Omental fat pad (tissue), 4 donors: Measurements from ENCODE around the gene GLIPR1. TPM values are rescaled to one million over a fixed set of nuclear protein-coding genes. Genes with fewer than 3 reads are reported as not detected.
"Not testable (repeated sequence)": the region's sequence is repeated elsewhere in the genome, so short reads cannot be mapped to it uniquely, and the experiment has no call there.

Experiments
- ATAC-seq: fragments of 150-250 bp; one replicate; pipeline ENCODE4 v1.9.1; 2016; ENCODE audit warnings: mild to moderate bottlenecking, moderate library complexity; ENCODE audit not compliant: low FRiP score
- DNase-seq: peaks from one replicate; pipeline ENCODE4 v3.0.0-alpha.2; 2019; ENCODE audit warnings: low spot score
- CTCF ChIP-seq, 3 donors: fragments of 450-650 bp; IDR thresholded peaks; one replicate each; pipeline ENCODE4 v1.5.1; 2016 to 2017; ENCODE audit warnings: antibody characterized with exemption in 3 of 3, mild to moderate bottlenecking in 3 of 3, moderate library complexity in 2 of 3
- total RNA-seq, 4 donors: library from RNA; depleted of rRNA; stranded (reverse); fragments of >200 nt; gene quantifications; one replicate each; pipeline ENCODE4 v1.1.0, GENCODE V29; 2016

Gene GLIPR1
- total RNA-seq, 4 donors from 2014 or later, result 25.0 to 39.3 (median 32.8) TPM

GRCh38 chr12:75477137-75477536 is 3.4 kb upstream of the GLIPR1 start:
- no peak for TF ChIP-seq CTCF (IDR thresholded peaks at IDR 0.05)
- ATAC-seq, result no peak
- no peak for DNase-seq

- no peak for DNase-seq
- peak; percentile 19 for ATAC-seq
- no peak for TF ChIP-seq CTCF (IDR thresholded peaks at IDR 0.05)
Observed at GRCh38 chr12:75478116-75478794, 2.3 kb upstream of the GLIPR1 start.

DNA sequence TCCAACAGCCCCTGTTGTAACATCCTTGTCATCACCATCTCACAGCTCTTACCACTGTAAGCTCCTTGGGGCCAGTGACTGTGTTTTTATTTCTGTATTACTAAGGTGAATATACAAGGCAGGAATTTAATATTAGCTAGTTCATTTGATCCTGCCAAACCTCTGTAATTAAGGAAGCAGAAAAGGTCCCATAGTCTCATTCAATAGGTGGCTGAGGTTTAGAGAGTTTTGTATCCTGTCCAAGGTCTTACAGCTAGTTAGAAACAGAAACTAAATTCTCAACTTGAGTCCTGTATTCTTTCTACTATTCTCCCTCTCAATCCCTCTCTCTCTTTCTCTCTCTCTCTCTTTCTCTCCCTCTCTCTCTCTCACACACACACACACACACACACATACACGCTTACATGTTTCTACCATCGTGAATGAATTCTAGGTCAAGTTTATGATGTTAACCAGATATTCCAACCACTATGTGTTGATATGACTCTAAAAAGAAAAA is 543 bp upstream of the GLIPR1 start:
- peak; percentile 38 for ATAC-seq
- no peak for DNase-seq
- no peak for TF ChIP-seq CTCF (IDR thresholded peaks at IDR 0.05)

- no peak for TF ChIP-seq CTCF (IDR thresholded peaks at IDR 0.05)
- DNase-seq (no peak), ATAC-seq (no peak)
Observed at GRCh38 chr12:75481013-75481705, 604 bp downstream of the GLIPR1 start.

- ATAC-seq (no peak), DNase-seq (no peak)
- TF ChIP-seq CTCF (IDR thresholded peaks at IDR 0.05), result no peak
Observed at GRCh38 chr12:75481774-75482173, 1.2 kb downstream of the GLIPR1 start.

DNA sequence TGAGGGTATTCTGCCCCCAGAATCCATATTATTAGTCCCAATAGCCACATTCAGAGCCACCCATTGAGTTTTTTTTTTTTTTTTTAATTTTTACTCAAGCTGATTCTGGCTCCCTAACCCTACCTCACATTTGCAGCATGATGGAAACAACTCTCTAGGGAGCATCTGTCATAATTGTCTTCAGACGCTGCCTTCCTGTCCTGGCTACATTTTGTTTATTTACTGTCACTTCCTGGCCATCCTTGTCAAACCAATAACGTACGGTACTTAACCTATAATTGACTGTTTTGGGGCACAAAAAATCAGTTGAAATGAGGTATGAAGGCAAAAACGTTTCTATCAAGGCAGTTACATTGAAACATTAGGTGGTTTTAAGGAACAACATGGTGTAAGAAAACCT is 2.1 kb downstream of the GLIPR1 start:
- no peak for TF ChIP-seq CTCF (IDR thresholded peaks at IDR 0.05)
- ATAC-seq, result no peak
- no peak for DNase-seq

- TF ChIP-seq CTCF (IDR thresholded peaks at IDR 0.05), result no peak
- no peak for DNase-seq
- no peak for ATAC-seq
Observed at GRCh38 chr12:75483431-75483830, 2.9 kb downstream of the GLIPR1 start.

DNA sequence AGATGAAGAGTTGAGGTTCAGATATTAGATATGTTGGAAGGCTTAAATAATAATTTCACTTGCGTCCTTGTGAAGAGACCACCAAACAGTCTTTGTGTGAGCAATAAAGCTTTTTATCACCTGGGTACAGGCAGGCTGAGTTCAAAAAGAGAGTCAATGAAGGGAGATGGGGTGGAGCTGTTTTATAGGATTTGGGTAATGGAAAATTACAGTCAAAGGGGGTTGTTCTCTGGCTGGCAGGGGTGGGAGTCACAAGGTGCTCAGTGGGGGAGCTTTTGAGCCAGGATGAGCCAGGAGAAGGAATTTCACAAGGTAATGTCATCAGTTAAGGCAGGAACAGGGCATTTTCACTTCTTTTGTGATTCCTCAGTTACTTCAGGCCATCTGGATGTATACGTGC is 3.9 kb downstream of the GLIPR1 start:
- DNase-seq, ATAC-seq: not testable (repeated sequence)
